Common myeloid progenitor, CD34-positive (primary cell): ENCODE measurements around the gene EPB41L4B.

Source experiments
- CTCF ChIA-PET: fragments of 350-600 bp; sonication (Branson Sonifier 250); formaldehyde crosslinking; loops from one replicate; lab custom pipeline; 2021; ENCODE audit warnings: antibody characterized with exemption; lab: Charles Lee
- POLR2A ChIA-PET: fragments of 350-600 bp; sonication (Branson Sonifier 250); formaldehyde crosslinking; loops from one replicate; lab custom pipeline; 2021; ENCODE audit warnings: antibody characterized with exemption; lab: Charles Lee
- DNase-seq, 3 donors: peaks; one replicate each; pipeline versions ENCODE4 v3.0.0 to v3.0.0-alpha.2; 2013
- H3K27ac ChIP-seq, 2 experiments: 1 replicate in 1 of 2; 2 replicates in 1 of 2; pipeline ENCODE4 v1.7.0; 2013; ENCODE audit warnings: inconsistent platforms in 2 of 2, low read length in 2 of 2, mild to moderate bottlenecking in 2 of 2, low read depth in 1 of 2, moderate library complexity in 1 of 2; ENCODE audit not compliant: severe bottlenecking in 2 of 2, insufficient read depth in 1 of 2, poor library complexity in 1 of 2
- H3K27me3 ChIP-seq, 5 experiments: replicated peaks in 2 of 5; 1 replicate in 3 of 5; 2 replicates in 2 of 5; pipeline versions ENCODE4 v1.6.1 to v1.7.0; 2013; ENCODE audit warnings: low read length in 4 of 5, mild to moderate bottlenecking in 2 of 5, moderate library complexity in 2 of 5, inconsistent platforms in 1 of 5; ENCODE audit not compliant: insufficient read depth in 5 of 5, control insufficient read depth in 4 of 5
- H3K36me3 ChIP-seq, 4 experiments: 1 replicate in 2 of 4; 2 replicates in 2 of 4; pipeline versions ENCODE4 v1.6.1 to v1.7.0; 2013; ENCODE audit warnings: low read length in 3 of 4, control low read depth in 1 of 4, mild to moderate bottlenecking in 1 of 4; ENCODE audit not compliant: control insufficient read depth in 4 of 4, insufficient read depth in 4 of 4
- H3K4me1 ChIP-seq, 4 experiments: 1 replicate in 3 of 4; 2 replicates in 1 of 4; pipeline versions ENCODE4 v1.6.1 to v1.7.1; 2013; ENCODE audit warnings: low read length in 3 of 4, mild to moderate bottlenecking in 3 of 4, control low read depth in 1 of 4, inconsistent platforms in 1 of 4, moderate library complexity in 1 of 4; ENCODE audit not compliant: control insufficient read depth in 4 of 4, insufficient read depth in 4 of 4; ENCODE audit errors: control extremely low read depth in 1 of 4
- H3K4me3 ChIP-seq, 7 experiments: 1 replicate in 4 of 7; 2 replicates in 3 of 7; pipeline versions ENCODE4 v1.5.1 to v1.7.0; 2013; ENCODE audit warnings: mild to moderate bottlenecking in 7 of 7, low read length in 6 of 7, moderate library complexity in 6 of 7, inconsistent platforms in 2 of 7, low read depth in 2 of 7, control low read depth in 1 of 7; ENCODE audit not compliant: insufficient read depth in 4 of 7, control insufficient read depth in 1 of 7; ENCODE audit errors: extremely low read depth in 1 of 7
- H3K9me3 ChIP-seq, 5 experiments: 1 replicate in 4 of 5; 2 replicates in 1 of 5; pipeline versions ENCODE4 v1.6.1 to v1.7.1; 2013; ENCODE audit warnings: low read length in 4 of 5, mild to moderate bottlenecking in 2 of 5, inconsistent platforms in 1 of 5, low read depth in 1 of 5, moderate library complexity in 1 of 5; ENCODE audit not compliant: control insufficient read depth in 4 of 5, insufficient read depth in 2 of 5; ENCODE audit errors: control extremely low read depth in 1 of 5
- WGBS: methylation state at CpG from one replicate; pipeline ENCODE4 v1.1.5; 2013; ENCODE audit not compliant: insufficient coverage; 5-methylcytosine and 5-hydroxymethylcytosine counted together

EPB41L4B gene

DNA sequence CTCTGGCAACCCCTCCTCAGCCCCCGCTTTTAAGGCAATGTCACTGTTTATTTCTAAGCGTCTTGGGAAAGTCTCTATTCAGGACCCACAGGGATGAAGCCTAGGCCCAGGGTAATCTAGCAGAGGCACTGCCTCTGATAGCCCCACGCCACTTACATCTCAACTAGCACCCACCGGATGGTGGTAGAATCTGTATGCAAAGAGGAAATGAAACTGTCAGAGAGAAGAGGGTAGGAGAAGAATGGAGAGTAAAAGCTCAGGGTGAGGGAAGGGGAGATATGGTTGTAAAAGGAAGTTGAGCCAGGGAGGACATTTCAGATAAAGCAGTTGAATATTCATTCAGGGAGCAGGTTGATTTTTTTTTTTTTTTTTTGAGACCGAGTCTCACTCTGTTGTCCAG lies 156.8 kb downstream of the EPB41L4B start:
- ChIA-PET CTCF (no interaction called here), POLR2A (no interaction called here)
- DNase-seq = peak in 2 of 3 donors; percentile 13 to 46
- Histone ChIP-seq H3K4me3 (no peak overlapping the region), H3K9me3 (peaks cover 0 to 16% (median 9%) of the 10 kb centered on the region in 5 experiments), H3K4me1 (peaks cover 0 to 5% (median 1%) of the 10 kb centered on the region in 4 experiments), H3K27me3 (peaks cover 6 to 59% (median 24%) of the 10 kb centered on the region in 5 experiments), H3K27ac (no peak overlapping the region), H3K36me3 (no peaks in the 10 kb centered on the region)
- 80% methylated on average over 1 of the region's 5 CpGs for WGBS

DNA sequence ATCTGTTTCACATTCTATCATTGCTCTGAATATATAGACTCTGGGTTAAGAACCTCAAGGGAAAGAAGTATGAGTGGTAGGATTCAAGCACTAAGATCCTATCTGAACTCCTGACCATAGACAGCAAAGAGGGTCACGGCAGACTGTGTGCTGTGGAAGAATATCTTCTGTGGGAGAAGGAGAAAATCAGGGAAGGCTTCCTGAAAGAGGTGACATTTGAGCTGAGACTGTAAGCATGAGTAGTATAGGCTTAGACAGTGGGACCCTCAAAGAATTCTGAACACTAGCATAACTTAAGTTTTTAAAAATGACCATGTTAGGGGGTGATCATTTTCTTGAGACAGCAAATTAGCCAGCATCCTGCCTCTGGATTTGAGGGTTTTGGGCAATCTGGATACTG lies 157.7 kb downstream of the EPB41L4B start:
- Histone ChIP-seq H3K27ac (no peak overlapping the region), H3K9me3 (peaks cover 0 to 16% (median 9%) of the 10 kb centered on the region in 5 experiments), H3K4me3 (no peak overlapping the region), H3K27me3 (peaks cover 5 to 54% (median 24%) of the 10 kb centered on the region in 5 experiments), H3K36me3 (no peaks in the 10 kb centered on the region), H3K4me1 (peaks cover 0 to 5% (median 1%) of the 10 kb centered on the region in 4 experiments)
- POLR2A ChIA-PET = no interaction called here
- CTCF ChIA-PET = no interaction called here
- DNase-seq = no peak
- 100% methylated on average over 1 of the region's 1 CpG for WGBS

DNA sequence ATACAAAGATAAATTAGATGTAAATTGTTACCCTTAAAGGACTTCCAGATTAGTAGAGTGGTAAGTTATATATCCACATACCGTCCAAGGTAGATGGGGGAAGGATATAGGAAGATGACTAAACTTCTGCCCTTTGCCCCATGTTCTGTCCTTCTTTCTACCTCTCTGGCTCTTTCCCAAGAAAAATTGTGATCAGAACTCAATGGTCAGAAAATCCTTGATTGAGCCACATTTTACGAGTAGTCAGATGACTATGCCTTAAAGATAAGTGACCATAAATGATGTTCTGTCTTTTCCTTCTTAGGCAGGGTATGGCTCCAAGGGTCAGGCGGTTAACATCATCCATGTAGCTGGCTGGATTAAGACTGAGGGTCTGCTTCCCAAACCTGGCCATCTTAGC lies 158.2 kb downstream of the EPB41L4B start:
- H3K9me3 ChIP-seq = peaks cover 0 to 16% (median 9%) of the 10 kb centered on the region in 5 experiments
- 94% methylated on average over 2 of the region's 3 CpGs for WGBS
- H3K4me3 ChIP-seq = no peak overlapping the region
- peaks cover 0 to 50% (median 22%) of the 10 kb centered on the region in 5 experiments for H3K27me3 ChIP-seq
- peaks cover 0 to 5% (median 1%) of the 10 kb centered on the region in 4 experiments for H3K4me1 ChIP-seq
- DNase-seq = no peak
- POLR2A ChIA-PET = no interaction called here
- no peak overlapping the region for H3K27ac ChIP-seq
- CTCF ChIA-PET = no interaction called here
- H3K36me3 ChIP-seq = no peaks in the 10 kb centered on the region

DNA sequence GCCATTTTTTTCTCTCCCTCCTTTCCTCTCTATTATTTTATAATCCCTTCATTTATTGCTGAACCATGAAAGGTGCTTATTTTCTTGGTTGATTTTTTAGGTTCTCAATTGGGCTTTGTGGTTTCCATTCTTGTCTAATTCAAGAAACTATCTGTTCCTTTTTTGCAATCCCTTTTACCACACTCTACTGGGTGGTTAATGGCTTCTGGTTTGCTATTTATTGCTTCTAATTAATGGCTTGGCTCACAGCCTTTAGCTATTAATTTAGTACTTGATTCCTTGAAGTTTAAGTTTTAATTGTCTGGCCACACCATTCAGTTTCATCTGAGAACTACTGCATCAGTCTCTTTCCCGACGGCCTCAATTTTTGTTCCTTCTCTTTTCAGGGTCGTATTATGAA lies 159.4 kb downstream of the EPB41L4B start:
- 100% methylated on average over 1 of the region's 3 CpGs for WGBS
- POLR2A ChIA-PET = no interaction called here
- Histone ChIP-seq H3K27me3 (peaks cover 0 to 41% (median 16%) of the 10 kb centered on the region in 5 experiments), H3K36me3 (no peaks in the 10 kb centered on the region), H3K4me1 (no peaks in the 10 kb centered on the region), H3K27ac (no peak overlapping the region), H3K4me3 (no peak overlapping the region), H3K9me3 (peaks cover 0 to 16% (median 9%) of the 10 kb centered on the region in 5 experiments)
- DNase-seq = no peak
- CTCF ChIA-PET = no interaction called here

DNA sequence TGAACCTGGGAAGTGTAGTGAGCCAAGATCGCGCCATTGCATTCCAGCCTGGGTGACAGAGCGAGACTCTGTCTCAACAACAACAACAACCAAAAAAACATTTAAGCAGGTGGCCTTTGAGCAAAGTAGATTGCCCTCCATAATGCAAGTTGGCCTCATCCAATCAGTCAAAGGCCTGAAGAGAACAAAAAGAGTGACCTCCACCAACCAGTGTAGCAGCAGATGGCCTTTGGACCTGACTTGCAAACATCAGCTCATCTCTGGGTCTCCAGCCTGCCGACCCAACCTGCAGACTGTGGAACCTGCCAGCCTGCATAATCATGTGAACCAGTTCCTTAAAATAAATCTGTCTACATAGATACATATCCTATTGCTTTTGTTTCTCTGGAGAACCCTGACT lies 161.3 kb downstream of the EPB41L4B start:
- no peak overlapping the region for H3K4me3 ChIP-seq
- CTCF ChIA-PET = no interaction called here
- DNase-seq = no peak
- H3K27me3 ChIP-seq = peaks cover 0 to 23% (median 9%) of the 10 kb centered on the region in 5 experiments
- POLR2A ChIA-PET = no interaction called here
- H3K4me1 ChIP-seq = no peaks in the 10 kb centered on the region
- H3K9me3 ChIP-seq = peaks cover 0 to 1% (median 0%) of the 10 kb centered on the region in 5 experiments
- no peaks in the 10 kb centered on the region for H3K36me3 ChIP-seq
- no peak overlapping the region for H3K27ac ChIP-seq
- 88% methylated on average over 4 of the region's 4 CpGs for WGBS

DNA sequence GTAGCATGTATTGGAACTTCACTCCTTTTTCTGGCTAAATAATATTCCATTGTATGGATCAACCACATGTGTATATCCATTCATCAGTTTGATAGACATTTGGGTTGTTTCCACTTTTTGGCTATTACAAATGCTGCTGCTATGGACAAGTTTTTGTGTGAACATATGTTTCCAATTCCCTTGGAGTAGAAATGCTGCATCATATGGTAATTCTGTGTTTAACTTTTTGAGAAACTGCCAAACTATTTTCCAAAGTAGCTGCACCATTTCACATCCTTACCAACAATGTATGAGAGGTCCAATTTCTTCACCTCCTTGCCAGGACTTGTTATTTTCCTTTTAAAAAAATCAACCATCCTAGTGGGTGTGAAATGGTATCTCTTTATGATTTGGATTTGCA lies 162.2 kb downstream of the EPB41L4B start:
- H3K9me3 ChIP-seq = peaks cover 0 to 7% (median 4%) of the 10 kb centered on the region in 5 experiments
- peaks cover 0 to 16% (median 3%) of the 10 kb centered on the region in 5 experiments for H3K27me3 ChIP-seq
- DNase-seq = no peak
- CTCF ChIA-PET = no interaction called here
- H3K4me1 ChIP-seq = no peaks in the 10 kb centered on the region
- H3K4me3 ChIP-seq = no peak overlapping the region
- H3K36me3 ChIP-seq = no peaks in the 10 kb centered on the region
- POLR2A ChIA-PET = no interaction called here
- H3K27ac ChIP-seq = no peak overlapping the region

DNA sequence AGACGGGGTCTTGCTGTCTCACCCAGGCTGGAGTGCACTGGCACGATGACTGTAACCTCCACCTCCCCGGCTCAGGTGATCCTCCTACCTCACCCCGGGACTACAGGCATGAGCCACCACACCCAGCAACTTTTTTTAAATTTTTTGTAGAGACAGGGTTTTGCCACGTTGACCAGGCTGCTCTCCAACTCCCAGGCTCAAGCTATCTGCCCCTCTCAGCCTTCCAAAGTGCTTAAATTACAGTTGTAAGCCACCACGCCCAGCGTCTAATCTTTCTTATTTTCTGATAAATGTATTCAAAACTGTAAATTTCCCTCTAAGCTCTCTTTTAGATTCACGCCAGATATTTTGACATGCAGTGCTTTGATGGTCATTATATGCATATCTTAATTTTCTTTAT lies 164.2 kb downstream of the EPB41L4B start:
- H3K4me3 ChIP-seq = no peak overlapping the region
- CTCF ChIA-PET = no interaction called here
- H3K4me1 ChIP-seq = no peaks in the 10 kb centered on the region
- POLR2A ChIA-PET = no interaction called here
- H3K36me3 ChIP-seq = no peaks in the 10 kb centered on the region
- H3K9me3 ChIP-seq = peaks cover 0 to 15% (median 10%) of the 10 kb centered on the region in 5 experiments
- H3K27me3 ChIP-seq = peaks cover 0 to 8% (median 0%) of the 10 kb centered on the region in 5 experiments
- 98% methylated on average over 5 of the region's 8 CpGs for WGBS
- peak in 1 of 3 donors; percentile 31 for DNase-seq
- H3K27ac ChIP-seq = no peak overlapping the region
